GM19468 (cell line): Measurements from ENCODE around the gene LPIN1.
"Not testable (repeated sequence)": the region's sequence is repeated elsewhere in the genome, so short reads cannot be mapped to it uniquely, and the experiment has no call there.

Experiments used
- ATAC-seq: cut with Tn5 transposase; IDR thresholded peaks from one replicate; pipeline ENCODE4 v1.9.1; 2021; ENCODE audit warnings: mild to moderate bottlenecking, moderate library complexity, moderate number of reproducible peaks; ENCODE audit not compliant: unreplicated experiment; ENCODE audit errors: extremely low read depth

The LPIN1 gene

DNA sequence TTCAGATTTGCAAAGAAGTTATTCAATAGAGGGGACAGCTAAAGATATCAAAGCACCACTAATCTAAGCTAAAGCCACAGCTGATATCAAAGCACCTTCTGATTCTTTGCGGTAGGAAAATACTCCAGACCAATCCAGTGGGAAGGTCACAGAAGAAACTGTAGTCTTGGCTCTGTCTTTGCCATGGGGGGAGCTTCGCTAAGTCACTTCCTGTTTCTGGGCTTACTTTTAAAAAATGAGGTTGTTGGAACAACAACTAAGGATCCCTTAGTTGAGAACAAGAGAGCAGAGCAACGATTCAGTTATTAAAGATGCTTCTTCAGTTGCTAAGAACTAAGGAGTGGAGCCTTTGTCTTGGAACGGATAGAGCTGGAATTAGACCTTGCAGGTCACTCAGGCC lies 12.2 kb downstream of the LPIN1 start:
- ATAC-seq = no peak

DNA sequence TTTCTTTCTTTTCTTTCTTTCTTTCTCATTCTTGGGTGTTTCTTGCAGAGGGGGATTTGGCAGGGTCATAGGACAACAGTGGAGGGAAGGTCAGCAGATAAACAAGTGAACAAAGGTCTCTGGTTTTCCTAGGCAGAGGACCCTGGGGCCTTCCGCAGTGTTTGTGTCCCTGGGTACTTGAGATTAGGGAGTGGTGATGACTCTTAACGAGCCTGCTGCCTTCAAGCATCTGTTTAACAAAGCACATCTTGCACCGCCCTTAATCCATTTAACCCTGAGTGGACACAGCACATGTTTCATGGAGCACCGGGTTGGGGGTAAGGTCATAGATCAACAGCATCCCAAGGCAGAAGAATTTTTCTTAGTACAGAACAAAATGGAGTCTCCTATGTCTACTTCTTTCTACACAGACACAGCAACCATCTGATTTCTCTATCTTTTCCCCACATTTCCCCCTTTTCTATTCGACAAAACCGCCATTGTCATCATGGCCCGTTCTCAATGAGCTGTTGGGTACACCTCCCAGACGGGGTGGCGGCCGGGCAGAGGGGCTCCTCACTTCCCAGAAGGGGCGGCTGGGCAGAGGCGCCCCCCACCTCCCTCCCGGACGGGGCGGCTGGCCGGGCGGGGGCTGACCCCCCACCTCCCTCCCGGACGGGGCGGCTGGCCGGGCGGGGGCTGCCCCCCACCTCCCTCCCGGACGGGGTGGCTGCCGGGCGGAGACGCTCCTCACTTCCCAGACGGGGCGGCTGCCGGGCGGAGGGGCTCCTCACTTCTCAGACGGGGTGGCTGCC lies 12.9 kb downstream of the LPIN1 start:
- ATAC-seq = not testable (repeated sequence)

DNA sequence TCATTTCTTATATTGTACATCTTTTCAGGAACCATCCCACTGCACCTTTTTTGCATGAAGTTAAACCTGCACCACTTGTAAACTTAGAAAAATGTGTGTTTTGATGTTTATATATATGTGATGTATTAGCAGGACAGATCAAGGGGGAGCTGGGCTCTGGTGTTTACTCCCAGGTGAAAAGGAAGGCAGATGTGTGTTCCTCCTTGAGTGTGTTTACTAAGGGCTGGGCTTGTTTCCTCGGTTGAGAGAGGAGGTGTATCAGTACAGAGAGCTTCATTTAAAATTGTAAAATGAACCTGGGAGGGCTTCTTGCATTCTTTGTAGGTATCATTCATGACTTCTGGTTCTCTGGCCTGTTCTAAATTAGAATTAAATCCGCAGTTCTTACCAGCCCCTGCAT lies 14.8 kb downstream of the LPIN1 start:
- no peak for ATAC-seq

DNA sequence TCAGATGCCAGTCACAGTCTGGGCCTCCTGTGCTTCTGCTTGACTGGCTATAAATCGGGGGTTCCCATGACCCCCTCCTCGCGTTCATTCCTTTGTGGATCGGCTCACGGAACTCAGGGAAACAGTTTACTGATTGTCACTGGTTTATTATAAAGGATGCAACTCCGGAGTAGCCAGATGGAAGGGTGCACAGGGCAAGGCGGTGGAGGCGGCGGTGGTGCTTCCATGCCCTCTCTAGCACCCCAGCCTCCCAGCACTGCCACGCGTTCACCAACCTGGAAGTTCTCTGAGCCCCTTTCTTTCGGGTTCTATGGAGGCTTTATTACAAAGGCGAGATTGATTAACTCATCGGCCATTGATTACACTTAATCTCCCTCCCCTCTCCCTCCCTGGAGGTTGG lies 15.6 kb downstream of the LPIN1 start:
- no peak for ATAC-seq

DNA sequence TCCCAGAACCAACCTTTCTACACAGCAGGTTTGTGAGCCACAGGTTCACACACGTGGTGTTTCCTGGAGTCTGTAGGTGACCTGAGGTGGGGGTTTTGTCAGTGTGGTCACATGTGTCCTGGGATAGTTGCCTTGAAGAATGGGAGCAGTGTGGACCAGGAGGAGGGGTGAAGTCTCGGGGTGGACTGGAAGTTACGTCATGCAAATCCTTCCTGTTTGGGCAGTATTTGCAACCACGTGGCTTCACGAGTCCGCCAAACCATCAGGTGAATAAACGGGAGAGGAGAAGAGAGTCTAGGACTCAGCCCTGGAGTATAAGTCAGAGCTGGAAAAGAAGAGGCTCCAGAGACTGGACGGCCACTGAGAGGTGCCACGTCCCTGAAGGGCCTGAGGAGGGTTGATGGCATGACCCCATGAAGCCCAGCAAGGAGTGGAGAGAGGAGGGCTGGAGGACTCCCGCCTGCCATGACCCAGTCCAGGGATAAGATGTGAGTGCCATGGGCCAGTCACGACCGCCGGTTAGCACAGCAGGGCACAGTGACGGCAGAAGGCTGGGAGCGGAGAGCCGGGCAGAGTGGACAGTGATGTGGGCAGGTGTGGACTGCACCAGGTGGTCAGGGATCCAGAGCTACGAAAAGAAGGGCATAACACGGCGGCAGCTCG lies 16.5 kb downstream of the LPIN1 start:
- no peak for ATAC-seq

DNA sequence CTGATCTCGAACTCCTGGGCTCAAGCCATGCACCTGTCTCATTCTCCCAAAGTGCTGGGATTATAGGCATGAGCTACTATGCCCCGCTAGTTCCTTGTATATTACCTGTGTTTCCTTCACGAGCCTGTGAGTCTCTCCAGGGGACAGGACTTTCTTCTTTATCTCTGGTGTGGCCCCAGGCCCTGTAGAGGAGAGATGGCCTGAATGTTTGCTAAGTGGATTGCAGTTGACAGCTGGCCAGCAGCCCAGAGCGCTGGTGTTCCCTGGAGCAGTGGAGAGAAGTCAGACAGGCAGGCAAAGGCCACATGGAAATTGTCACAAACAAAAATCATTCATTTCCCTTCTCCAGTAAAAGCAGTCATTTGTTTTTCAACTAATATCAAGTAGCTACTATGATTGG lies 17.9 kb downstream of the LPIN1 start:
- no peak for ATAC-seq

DNA sequence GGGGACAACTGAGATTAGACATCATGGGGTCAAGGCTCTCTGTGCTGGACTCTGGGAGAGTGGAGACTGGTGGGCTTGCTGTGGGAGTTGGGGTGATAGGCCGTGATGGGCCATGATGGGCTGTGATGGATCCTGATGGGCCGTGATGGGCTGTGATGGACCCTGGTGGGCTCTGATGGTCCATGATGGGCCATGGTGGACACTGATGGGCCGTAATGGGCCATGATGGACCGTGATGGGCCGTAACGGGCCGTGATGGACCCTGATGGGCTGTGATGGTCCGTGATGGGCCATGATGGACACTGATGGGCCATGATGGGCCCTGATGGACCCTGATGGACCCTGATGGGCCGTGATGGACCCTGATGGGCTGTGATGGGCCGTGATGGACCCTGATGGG lies 18.5 kb downstream of the LPIN1 start:
- ATAC-seq = no peak

DNA sequence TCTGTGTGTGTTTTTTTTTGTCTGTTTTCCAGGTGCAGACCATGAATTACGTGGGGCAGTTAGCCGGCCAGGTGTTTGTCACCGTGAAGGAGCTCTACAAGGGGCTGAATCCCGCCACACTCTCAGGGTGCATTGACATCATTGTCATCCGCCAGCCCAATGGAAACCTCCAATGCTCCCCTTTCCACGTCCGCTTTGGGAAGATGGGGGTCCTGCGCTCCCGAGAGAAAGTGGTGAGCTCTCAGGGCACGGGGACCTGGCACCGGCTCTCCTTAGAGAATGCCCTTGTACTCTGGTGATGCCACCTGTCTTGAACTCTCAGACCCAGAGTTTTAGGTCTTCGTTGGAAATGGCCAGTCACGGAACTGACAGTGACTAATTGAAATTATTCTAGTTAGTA lies 19.1 kb downstream of the LPIN1 start:
- ATAC-seq = no peak

DNA sequence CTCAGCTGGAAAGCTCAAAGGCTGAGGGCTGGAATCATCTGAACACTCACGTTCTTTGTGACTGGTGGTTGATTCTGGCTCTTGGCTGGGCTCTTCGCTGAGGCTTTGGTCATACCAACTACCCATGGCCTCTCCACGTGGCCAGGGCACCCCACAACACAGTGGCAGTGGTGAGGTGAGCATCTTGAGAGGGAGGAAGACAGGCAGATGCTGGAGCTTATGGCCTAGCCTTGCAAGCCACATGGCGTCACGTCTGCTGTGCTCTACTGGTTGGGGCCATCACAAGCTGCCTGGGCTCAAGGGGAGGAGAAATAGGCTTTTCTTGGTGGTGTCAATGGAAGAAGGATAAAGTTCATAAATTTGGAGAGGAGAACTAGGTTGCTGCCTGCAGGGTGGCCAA lies 19.6 kb downstream of the LPIN1 start:
- ATAC-seq = no peak

DNA sequence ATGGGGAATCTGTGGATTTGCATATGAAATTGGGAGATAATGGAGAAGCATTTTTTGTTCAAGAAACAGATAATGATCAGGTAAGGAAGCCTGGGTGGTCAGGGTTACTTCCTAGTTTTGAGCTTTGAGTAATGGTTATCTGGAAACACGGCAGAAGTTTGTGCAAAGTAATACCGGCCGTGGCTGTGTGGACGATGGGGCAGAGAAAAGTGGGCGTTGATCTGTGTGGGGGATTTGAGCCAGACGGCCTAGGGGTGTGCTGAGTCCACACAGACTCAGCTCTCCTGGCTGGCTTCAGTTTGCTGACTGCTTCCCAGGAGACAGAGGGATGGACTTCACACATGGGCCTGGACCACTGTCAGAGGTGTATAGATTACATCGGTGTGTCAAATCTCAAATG lies 21.3 kb downstream of the LPIN1 start:
- ATAC-seq = no peak

DNA sequence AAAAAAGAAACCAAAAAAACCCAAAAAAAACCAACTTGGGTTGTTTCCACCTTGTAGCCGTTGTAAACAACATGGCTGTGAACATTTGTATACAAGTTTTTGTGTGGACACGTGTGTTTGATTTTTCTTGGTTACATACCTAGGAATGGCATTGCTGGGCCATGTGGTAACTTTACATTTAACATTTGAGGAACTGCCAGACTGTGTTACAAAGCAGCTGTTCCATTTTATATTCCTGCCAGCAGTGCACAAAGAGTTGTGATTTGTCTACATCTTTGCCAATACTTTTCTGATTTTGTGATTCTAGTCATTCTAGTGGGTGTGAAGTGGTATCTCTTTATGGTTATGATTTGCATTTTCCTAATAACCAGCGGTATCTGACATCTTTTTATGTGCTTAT lies 22.5 kb downstream of the LPIN1 start:
- ATAC-seq = no peak

DNA sequence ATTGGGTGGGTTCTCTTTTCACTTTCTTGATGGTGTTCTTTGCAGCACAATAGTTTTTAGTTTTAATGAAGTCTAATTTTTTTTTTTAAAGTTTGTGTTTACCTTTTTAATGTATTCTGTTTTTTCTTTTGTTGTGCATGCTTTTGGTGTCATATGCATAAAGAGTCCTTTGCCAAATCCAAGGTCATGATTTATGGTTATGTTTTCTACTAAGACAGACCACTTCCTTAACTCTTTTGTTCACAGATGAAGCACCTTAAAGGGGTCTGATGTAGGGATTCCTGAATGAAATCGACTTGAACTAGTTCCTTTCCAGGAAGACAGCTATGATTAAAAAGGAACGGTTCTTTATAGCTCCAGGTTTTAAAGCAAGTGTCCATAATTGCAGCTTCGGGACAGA lies 23.1 kb downstream of the LPIN1 start:
- no peak for ATAC-seq

DNA sequence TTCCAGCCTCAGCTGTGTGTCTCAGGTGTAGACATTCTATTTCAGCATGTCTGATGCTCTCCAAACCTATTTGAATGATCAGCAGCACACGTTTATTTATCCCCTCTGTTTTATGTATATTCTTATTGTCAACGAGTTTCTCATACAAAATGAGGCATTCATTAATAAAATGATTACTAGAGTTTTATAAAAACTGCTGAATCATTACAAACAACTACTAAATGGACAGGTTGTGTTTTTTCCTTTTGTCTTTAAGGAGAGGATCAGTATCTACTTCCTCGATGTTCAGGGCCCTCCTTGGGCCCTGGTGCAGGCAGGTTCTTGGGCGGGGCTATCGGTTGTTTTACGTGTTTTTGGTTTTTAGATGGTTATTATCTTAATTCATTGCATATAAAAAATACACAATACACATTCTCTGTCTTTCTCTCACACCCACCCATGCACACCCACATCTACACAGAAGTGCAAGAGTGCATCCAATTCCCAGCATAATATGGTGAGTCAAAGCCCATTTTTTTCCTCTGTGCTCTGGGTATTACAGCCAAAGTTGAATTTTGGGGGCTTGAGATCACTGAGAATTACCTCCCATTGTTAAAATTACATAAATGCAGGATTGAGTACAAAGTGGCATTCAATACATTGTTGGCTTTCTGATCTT lies 24.2 kb downstream of the LPIN1 start:
- no peak for ATAC-seq

DNA sequence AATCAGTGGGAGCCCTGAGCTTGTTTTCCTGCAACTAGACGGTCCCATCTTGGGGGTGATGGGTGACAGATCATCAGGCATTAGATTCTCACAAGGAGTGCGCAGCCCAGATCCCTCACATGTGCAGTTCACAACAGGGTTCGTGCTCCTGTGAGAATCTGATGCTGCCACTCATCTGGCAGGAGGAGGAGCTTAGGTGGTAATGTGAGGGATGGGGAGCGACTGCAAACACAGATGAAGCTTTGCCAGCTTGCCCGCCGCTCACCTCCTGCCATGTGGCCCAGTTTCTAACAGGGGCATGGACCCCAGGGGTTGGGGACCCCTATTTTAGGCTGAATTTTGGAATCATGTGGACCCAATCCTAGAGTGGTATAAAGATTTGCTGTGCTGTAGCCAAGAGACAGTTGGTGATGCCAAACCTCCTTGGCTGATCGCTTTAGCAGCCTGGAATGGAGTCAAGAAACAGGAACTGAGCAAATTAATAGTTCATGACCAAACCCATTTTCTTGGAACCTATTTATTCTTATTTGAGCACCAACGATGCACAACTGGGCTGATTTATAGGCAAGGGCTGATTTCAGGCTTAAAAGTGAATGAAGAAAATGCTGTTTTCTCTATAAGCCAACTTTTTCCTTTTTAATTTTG lies 25.7 kb downstream of the LPIN1 start:
- ATAC-seq = no peak

DNA sequence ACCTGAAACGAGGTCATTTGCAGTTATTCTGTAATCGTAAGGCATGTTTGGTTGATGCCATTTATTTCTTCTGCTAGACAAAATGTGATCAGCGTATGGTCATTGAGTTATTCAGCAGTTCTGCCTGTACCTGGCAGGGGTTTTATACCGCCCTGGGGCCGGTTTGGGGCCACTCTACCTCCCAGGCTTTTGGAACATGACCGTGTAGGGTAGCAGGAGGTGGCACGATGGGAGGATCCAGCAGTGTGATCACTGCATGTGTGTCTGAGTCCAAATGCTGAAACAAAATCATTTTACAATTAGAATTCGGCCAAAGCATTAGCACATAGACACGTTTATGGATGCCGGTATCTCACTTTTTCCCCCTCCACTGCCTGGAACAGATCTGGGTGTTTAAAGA lies 26.7 kb downstream of the LPIN1 start:
- no peak for ATAC-seq

DNA sequence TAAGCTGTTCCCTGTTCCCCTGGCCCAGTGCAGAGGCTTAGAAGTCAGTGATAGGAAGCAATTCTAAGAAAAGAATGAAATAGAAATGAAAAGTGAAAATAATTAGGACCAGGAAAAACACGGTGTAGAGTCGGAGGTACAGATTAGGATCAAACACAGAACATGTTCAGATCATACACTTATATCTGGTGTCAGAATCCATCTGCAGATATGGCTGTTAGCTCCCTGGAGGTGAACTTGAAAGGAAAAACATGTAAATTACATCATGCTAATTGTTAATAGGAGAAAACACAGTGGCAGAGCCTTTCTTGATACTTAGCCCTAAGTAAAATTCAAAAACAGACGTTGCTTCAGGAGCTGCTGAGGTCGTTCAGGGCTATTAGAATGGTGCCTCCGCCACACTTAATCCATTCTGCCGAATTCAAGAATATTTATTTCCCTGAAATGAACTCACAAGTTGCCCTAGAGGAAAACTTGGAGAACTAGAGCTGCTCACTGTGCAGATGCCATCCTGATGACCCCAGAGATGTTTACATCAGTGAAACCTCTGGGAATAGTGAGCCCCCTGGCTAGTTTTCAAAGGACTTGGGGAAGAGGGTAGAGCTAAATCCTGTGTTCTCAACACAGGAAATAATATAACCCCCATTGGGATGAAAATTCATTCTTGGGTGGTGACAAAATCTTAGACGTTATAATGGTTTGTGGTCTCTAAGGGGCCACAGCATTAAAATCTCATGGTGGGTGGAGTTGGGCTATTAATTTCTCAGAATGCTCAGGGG lies 27.5 kb downstream of the LPIN1 start:
- no peak for ATAC-seq

DNA sequence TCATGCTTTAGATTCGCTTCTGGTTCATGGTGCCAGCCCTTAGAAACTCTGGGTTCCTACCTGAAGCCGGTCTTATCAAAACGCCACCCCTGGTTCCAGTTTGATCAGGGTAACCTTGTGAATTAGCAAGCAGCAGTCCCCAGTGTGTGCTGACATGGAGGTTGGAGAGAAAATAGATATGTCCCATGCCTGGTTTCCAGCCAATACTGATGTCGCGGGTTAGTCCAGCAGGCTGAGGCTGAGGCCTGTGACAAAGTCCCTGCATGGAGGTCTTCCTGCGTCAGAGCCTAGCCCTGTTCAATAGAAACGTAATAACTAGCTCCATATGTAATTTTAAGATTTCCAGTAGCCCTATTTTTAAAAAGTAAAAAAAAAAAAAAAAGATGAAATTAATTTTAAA lies 28.2 kb downstream of the LPIN1 start:
- no peak for ATAC-seq

DNA sequence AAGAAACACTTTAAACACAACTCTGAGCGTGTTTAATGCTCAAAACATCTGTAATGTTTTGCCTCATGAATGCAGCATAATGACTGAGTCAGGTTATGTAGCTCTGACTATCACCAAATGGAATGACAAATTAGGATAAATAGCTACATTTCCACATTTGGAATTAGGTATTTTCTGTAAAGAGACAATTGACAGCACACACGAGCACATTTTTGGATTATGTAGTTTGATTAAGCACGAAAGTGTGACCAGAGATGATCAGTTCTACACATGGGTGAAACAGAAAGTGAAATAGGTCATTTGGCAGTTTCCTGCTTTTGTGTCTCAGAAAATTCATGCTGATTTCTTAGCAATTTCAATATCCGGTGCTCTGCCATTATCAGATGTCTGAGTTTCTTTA lies 29.0 kb downstream of the LPIN1 start:
- ATAC-seq = peak; percentile 83

DNA sequence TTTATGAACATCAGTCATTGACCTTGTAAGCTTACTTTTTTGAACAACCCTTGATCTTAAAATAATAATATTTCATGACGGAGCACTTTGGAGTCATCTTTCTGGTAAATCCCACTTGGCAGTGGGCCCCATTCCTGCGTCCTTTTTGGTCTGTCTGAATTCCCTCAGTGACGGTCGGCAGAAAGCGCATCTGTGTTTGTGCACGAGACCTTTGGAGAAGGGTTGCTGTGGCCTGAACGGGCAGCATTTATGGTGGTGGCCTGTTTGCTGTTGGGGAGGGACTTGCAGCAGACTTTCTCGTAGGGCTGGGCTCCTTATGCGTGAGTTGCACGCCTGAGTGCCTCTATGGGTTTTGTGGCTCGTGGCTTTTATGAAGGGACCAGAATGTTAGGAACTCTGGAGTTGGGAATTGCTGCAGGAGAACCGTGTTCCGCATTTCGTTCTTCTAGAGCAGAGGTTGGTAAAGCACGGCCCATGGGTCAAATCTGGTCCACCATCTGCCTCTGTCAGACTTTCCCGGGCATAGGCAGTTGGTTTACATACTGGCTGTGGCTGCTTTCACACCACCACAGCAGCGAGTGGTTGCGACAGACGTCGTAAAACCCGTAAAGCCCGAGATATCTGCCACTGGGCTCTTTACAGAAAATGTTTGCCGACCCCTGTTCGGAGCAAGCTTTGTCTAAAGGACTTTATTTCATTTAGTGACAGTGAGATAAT lies 30.8 kb downstream of the LPIN1 start:
- ATAC-seq = no peak
